CD4-positive, alpha-beta T cell treated with Interleukin-1 beta for 1 hour (primary cell): ENCODE results near the gene KCNQ1.

Source experiments
- DNase-seq, 2 donors: peaks; one replicate each; pipeline ENCODE4 v3.0.0-alpha.2; 2020 to 2022

The KCNQ1 gene

DNA sequence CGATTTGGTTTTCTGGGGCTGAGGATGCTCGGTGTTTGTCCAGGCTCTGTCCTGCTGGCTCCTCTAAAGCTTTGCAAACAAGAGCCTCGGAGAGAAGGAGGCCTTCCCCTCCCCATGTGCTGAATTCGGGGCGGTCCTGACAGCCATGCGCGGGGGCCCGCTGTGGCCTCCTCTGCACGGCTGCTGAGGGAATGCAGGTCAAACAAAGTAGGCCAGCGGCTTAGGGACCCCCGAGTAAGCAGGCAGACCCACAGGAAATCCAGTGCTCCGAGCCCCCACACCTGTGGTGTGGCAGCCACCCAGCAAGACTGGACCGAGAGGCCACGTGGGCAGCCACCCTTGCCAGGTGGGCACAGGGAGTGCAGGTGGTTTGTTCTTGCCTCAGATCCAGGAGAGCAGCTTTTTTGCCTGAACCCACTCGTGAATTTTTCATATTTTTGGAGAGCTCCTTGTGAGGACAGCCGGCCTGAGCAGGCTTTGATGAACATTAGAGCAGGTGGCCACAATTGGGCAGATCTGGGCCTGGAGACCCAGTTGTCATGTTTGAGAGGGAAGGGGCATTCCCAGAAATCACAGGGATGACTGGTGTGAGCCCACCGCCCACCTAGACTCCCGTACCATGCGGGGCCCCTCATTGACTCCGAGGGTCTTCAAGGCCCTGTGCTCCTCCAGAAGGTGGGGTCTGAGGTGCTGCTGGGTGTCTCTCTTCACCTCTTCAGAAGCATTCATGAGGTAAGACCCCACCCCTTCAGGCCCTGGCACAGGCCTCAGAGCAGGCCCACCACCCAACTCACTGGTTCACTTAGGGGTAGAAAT, 298.0 kb downstream of the KCNQ1 start:
- no peak for DNase-seq

DNA sequence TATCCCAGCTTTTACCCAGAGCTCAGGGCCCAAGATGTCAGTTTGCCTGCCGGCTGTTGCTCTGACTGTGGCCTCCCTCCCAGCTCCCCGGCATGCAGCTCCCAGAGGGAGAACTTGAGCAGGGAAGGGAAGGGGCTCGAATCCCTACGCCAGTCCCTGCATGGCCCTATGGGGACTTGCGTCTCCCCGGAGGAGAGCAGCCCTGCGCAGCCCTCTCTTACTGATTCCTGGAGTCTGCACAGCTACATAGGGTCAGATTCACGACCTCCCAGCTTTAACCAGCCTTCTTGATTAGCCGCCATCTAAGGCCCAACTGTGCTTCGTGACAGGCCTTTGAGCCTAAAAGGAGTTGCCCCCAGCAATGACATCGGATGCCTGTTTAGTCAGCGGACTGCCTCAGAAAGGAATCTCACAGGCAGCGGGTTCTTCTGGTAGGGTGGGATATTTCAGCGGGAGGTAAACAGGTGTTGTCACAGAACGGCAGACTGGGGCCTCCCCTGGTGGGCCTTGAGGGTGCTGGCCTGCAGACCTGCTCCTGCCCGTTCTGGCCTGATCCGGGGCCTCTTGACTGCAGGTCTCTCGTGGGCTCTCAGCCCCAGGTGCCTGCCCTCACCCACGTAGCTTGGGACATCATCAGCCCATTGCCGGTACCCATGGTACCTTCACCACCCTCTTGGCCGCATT, 298.8 kb downstream of the KCNQ1 start:
- DNase-seq = no peak

- no peak for DNase-seq
These were observed 299.4 kb downstream of the KCNQ1 start for GRCh38 chr11:2744166-2744565.

DNA sequence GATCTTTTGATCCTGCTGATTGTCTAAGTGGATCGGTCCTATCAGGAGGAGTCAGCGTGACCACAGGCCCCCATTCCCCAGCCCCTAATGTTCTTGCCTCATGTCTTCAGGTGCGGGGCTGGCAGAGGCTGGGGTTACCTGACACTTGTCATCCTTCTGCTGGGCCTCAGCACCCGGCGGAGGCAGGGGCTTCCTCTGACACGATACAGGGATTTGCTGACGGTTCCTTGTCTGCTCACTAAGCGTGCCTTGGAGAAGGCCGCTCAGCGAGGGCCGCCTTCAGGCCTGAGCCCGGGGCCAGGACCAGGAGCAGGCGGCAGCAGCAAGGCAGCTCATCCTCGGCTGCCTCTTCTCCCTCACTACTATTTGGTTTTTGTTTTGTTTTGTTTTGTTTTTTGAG, 300.7 kb downstream of the KCNQ1 start:
- DNase-seq = no peak

DNA sequence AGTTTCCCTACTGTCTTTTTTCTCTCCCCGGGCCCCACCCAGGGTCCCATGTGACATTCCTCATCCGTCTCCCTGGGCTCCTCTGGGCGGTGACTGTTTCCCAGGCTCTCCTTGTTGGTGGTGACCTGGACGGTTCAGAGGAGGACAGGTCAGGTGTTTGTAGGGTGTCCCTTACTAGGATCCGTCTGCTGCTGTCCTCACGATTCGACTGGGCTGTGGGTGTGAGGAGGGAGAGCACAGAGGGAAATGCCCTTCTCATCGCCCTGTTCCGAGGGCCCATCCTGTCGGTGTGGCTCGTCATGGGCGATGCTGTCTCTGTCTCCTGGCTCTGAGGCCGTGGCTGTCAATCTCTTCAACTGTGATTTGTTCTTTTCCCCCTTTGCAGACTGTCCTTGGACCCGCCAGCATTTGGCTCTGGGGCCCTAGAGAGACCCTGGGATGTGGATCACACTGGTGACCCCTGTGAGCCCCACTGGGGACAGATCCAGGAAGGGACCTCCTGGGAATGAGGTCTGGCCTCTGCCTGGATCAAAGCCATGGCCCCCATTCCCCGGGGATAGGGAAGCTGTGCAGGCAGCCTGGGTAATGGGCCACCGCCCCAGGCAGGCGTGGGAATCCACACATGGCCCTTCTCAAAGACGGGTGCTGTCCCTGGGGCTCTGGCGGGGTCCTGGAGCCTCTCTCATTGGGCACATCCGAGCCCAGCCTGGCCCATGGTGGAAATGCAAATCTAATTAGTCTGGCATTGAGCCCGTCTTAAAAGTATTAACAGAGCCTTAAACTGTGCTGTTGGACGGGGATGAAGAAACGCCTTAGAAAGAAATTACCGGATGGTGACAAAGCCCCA, 301.8 kb downstream of the KCNQ1 start:
- no peak for DNase-seq

GRCh38 chr11:2747248-2748027, 302.6 kb downstream of the KCNQ1 start:
- no peak for DNase-seq

DNA sequence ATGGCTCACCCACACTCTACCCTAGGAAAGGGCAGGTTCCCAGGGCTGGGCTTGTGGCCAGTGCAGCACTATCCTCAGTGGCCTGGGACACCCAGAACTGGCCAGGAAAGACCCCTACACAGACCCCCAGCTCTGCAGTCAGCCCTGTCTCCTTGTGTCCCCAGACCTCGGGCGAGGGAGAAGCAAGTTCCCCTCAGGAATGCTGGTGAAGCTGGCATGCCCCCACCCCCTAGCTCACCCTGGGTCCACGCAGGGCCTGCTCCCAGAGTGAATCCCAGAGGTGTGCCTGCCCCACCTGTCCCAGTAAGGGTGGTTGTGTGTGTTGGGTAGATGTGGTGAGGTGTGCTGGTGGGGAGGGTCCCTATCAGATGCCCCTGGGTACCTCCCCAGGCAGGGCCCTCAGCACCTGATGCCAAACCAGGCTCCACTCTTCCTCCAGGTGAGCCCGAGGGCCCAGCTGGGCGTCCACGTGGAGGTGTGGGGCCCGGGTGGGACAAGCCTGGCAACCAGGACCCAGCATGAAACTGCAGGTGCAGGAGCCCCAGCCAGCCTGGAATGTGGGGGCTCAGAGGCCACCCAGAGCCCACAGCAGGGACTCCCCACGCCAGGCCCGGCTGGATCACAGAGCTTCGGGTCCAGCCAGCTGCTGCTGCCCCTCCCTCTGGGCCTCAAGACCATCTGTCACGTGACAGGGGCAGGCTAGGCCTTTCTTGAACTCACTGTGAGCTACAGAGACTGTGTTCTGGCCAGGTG, 303.4 kb downstream of the KCNQ1 start:
- DNase-seq = no peak

GRCh38 chr11:2748814-2749554, 304.2 kb downstream of the KCNQ1 start:
- DNase-seq = no peak

- no peak for DNase-seq
These were observed 305.4 kb downstream of the KCNQ1 start for GRCh38 chr11:2750101-2750681.

DNA sequence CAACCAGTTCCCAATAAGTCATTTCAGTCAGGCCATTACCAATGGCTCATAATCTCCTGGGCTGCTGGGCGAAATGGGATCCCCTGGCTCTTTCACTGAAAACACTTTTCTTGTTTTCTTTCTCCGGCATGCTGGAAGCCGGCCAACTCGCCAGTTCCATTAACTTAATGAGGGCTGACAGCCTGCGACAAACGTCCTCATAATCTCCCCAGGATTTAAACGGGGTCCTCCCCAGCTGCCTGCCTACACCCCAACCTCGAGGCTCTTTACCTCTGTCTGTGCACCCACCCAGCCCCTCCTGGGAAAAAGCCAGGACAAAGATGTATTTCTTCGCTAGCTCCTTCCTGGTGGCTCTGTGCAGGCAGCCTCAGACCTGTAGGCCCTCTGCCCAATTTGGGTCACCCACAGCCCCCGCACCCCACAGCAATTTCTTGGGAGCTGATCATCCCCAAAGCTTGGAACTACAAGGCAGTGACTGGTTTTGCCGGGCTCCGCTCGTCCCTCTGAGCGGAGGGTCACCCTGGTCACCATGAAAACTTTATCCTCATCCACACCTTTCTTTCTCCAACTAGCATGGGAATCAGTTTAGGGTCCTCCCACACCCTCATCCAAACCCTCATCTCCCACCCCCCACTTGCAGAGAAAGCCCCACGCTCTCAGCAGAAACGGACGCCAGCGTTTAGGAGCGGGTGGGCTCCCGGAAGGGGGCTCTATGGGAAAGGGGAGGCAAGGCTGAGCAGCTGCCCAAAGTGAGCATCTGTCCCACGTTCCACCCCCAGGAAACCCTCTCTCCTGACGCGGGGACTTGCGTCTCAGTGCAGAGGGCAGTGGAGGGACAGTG, 306.1 kb downstream of the KCNQ1 start:
- DNase-seq = no peak

DNA sequence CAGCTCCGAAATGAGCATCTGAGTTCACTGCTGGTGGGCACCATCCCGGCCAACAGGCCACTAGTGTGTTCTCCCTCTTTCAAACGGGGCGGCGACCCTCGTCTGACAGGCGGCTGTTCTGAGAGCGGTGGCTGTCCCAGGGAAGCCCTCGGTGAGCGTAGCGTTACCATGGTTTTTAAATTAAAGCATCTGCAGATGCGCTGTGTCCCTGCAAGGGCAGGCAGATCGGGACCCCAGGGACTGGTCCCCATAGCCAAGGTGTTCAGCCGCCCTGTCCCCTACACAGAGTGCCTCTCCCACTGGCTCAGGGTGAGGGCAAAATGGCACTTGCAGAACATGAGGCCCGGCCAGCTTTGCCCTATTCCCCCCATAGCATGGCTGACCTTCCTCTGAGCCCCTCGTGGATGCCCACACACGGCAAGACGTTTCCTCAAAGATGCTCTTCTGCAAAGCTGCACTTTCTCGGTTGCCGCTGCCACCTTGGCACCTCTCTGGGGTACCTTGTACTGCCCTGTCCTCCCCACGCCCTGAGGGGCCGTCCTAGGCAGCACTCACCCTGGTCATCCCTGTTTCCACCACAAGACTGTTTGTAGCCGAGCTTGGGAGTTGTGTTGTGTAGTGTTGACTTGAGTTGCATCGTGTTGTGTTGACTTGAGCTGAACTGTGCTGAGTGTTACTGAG, 306.9 kb downstream of the KCNQ1 start:
- no peak for DNase-seq

DNA sequence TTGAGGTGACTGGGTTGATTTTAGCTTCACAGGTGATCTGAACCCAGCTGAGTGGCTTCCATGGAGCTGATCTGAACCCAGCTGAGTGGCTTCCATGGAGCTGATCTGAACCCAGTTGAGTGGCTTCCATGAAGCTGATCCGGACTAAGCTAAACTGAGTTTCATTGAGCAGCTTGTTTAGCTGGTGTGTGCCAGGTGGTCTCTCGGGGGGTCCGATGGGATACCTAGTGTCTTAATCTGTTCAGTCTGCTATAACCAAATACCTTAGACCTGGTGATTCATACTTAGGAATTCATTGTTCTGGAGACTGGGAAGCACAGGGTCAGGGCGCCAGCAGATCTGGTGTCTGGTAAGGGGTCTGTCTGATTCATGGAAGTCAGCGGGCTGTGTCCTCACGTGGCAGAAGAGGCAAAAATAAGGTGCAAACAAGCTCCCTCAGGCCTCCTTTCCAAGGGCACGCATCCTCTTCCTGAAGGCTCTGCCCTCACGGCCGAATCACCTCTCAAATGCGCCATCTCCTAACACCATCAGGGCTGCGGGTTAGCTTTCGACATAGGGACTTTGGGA, 307.5 kb downstream of the KCNQ1 start:
- no peak for DNase-seq

DNA sequence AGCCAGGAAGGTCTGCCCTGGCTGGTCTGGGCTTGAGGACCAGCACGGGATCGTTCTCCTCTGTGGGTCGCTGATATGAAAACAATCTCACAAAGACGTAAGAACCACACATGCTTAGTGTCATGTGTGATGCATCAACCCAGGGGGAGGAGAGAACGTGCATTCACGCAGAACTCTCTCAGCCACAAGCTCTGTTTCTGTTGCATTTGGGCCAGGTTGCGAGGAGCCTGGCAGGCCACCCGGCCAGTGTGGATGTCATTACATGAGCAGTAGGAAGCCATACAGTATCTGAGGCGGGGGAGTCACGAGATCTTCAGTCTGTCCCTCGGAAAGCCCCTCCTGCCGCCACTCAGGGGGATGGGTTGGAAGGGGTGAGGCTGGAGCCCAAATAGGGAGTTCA, 308.1 kb downstream of the KCNQ1 start:
- DNase-seq = no peak

GRCh38 chr11:2754008-2754407, 309.2 kb downstream of the KCNQ1 start:
- no peak for DNase-seq

DNA sequence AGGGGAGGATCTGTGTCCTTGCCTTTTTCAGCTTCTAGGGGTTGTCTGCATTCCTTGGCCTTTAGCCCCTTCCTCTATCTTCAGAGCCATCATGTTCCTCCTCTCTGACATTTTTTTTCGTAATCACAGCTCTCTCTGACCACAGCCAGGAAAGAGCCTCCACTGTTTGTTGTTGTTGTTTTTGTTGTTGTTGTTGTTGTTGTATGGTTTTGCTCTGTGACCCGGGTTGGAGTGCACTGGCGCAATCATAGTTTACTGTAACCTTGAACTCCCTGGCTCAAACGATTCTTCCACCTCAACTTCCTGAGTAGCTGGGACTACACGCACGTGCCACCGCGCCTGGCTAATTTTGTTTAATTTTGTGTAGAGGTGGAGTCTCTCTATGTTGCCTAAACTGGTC, 310.3 kb downstream of the KCNQ1 start:
- DNase-seq = no peak

DNA sequence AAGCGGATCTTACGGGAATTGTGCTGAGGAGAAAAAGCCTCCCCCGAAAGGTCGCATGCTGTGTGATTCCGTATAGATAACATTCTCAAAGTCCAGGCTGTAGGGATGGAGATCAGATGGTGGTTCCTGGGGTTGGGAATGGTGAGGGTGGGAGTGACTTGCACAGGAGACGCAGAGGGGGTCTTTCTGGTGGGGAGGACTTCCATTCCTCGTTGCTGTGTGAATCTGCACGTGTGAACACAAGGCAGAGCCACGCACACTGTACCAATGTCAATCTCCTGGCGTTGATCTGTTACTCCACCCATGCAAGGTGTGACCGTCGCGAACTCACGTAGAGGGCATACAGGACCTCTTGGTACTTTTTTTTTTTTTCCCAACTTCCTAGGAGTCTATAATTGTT, 313.9 kb downstream of the KCNQ1 start:
- no peak for DNase-seq

DNA sequence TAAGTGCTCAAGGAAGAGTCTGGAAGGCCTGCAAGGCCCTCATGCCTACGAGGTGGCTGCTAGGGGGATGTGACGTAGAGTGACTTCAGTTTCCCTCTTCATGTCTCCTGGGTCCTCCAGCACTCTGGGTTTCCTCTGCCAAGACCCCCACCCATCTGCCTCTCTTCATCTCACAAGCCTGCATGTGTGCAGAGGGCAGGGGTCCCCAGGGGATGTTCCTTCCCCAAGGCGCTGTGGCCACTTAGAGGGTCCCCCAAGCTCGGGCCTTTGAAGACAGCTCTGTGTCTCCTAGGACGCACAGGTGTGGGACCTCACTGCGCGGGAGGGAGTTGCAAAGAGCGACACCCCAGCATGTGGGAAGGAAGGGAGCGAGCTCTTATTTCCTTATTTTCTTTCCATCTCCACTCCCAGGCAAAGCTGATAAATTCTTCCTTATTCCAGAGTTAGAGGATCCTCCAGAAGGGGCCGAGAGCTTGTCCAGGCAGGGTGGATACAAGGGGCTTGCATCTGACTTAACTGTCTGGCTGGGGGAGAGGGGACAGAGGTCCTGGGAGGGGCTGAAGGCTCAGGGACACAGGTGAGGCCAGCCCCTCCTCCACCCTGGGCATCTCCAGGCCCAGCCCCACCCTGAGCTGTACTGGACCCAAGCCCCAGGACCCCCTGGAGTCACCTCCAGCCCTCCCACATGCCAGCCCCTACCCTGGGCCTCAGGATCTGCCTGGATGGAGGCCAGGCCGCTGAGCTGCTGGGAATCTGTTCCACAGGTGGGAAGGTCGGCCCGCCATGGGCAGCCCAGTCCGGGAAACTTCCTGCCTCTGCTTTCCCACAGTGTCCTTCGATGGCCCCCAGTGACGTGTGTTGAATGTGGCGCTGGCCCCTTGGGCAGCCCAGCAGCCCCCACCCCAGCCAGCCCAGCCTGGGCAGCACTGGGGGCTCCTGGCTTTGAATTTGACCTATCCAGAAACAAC, 314.7 kb downstream of the KCNQ1 start:
- no peak for DNase-seq
